Hematopoietic multipotent progenitor cell treated with erythropoietin and hydrocortisone succinate and interleukin-3 and kit ligand, for 15 days (in vitro differentiated cells): Measurements from ENCODE around the gene LEFTY1.

ENCODE experiments used
- DNase-seq: peaks from one replicate; pipeline ENCODE4 v3.0.0-alpha.2; 2015; ENCODE audit warnings: low spot score

The LEFTY1 gene

DNA sequence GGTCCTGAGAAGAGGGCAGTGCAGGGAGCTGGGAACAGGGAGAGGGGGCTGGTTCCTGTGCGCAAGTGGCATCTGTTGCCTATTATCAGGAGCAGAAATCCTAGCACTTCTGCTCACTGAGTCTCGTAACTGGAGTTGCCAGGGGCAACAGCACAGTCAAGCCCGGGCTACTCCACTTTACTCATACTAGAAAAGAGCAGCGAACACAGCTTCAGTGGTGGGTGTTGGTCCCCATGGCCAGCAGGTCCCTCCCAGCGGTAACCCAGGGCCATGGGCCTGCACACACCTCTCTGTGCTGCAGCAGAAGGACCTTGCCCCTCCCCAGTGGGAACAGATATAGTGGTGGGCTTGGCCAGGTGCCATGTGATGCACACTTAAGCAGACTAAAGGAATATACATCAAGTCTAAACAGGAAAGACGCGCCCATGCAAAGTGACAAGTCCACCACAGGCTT, 26.6 kb upstream of the LEFTY1 start:
- no peak for DNase-seq

DNA sequence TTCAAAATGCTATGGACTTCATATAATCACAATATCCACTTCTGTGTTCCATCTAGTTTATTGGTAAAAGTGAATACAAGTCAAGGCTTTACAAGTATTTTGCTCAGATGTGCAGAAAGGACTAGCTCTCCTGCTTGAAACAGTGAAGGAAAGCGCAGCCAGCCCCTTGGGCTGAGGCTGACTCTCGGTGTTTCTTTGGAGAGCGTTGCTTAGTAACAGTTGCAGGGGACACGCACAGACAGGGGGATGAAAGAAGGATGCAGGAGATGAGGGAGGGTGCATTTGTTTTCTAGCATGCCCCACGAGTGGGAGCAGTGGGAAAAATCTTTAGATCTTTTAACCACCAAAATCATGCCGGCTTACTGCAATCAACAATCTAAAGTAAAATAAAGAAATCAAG, 26.0 kb upstream of the LEFTY1 start:
- no peak for DNase-seq

DNA sequence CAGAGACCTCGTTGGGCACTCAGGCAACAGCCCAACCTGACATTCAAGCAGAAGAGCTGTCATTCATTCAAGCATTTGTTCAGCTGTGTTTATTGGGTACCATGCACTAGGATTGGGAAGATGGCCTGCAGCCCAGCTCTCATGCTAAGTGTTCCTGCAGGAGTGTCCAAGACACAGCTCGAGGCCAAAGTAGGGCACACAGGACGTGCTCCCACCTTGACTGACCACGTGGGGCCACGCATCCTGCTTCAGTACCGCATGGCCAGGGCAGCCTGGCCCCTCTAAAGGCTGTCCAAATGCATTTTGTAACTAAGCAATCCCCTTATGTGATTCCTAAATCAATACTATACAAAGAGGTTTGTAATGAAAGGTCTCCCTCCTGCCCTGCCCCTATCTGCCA, 25.4 kb upstream of the LEFTY1 start:
- DNase-seq, result no peak

DNA sequence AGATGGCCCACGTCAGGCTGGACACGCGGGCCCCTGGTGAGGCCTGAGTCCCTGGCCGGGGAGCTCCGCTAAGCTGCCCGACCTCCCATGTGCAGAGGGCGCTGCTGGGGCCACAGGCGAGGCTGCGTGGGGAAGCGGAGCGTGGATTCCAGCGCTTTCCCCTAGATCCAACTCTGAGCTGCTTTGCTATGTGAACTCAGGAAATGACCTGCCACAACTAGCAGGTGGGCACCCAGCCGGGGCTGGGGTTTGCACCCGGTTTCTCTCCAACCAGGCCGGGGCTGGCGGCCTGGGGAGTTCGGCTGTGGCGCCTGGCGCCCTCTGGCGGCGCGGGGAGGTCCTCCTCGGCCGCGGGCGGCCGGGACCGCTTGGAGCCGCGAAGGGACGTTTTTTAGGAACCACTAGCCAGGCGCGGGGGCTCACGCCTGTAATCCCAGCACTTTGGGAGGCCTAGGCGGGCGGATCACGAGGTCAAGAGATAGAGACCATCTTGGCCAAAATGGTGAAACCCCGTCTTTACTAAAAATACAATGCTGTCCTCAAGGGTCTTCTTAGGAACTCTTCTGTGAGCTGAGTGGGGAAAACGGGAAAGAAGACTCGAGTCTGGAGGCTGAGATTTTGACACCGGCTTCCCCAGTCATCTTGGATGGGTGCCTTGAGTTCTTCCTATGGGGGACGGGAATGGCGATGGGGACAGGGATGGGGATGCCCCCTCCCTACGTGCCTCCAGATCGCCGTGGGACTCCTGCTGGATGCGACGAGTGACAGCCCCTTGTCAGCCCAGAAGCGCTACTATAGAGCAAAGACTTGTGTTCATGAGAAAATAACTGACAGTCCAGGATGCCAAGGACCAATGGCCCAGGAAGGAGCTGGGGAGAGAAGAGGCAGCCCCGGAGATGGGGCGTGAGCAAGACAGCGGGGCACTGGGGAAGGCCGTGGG, 22.5 kb upstream of the LEFTY1 start:
- peak; percentile 73 for DNase-seq

DNA sequence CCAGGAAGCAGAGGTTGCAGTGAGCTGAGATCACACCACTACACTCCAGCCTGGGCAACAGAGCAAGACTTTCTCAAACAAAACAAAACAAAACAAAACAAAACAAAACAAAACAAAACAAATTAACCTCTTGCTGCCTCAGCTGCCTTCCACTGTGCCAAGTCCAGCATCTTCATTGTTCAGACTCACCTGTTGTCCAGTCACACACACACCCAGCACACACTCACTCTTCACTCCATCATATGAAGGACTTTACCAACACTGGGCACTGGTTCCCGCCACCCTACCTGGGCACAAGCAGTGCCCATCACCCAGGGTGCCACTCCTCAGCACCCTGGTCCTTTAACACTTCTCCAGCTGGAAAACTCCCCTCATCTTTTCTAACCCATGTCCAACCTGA, 20.5 kb upstream of the LEFTY1 start:
- no peak for DNase-seq

DNA sequence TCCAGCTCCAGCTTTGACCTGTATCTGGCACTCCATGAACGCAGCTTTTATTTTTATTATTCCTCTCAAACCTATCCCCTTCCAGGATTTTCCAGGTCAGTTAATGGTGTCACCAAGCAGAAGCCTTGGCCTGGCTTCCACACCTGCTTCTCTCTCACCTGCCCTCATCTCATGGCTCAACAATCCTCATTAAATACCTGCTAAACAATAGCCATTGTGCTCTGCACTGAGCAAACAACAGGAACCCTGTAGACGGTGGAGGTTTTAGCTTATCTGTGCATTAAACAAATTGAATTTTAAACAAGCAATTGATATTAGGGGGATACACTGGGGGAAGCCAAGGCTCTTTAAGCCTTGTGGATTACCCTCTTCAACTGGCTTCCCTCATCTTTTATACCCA, 19.8 kb upstream of the LEFTY1 start:
- no peak for DNase-seq

DNA sequence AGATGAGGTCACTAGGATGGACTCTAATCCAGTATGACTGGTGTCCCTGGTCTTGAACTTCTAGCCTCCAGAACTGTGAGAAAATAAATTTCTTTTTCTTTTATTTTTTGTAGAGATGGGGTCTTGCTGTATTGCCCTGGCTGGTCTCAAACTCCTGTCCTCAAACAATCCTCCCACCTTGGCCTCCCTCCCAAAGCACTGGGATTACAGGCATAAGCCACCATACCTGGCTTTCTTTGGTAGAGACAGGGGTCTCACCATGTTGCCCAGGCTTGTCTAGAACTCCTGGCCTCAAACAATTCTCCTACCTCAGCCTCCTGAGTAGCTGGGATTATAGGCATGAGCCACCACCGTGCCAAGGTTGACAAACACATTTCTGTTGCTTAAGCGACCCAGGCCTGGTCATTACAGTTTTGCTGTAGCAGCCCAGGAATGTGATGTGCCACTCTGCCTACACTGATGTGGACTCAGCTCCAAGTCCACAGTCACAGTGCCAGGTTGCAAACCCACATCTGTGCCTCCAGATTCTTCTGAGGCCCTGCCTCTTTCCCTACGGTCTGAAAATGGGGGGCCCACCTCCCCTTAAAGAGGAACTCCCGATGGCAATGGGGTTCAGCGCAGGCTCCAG, 19.2 kb upstream of the LEFTY1 start:
- DNase-seq, result no peak

DNA sequence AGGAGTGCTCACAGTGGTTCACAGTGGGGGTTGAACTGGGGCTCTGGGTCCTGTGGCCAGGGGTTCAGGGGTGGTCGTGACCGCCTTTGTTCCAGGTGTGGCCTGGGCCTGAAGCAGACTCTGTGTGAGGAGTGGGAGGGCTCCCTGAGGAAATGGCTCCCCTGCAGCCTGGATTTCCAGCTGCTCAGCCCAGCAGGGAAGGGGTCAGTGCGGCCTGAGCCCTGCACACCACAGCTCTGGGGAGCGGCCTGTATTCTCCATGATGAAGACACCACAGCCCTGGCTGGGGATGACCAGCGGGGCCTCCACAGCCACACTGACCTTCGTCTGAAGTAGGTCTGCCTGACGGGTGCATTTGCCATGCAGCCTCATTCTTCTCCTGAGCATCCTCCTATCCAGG, 18.4 kb upstream of the LEFTY1 start:
- no peak for DNase-seq

DNA sequence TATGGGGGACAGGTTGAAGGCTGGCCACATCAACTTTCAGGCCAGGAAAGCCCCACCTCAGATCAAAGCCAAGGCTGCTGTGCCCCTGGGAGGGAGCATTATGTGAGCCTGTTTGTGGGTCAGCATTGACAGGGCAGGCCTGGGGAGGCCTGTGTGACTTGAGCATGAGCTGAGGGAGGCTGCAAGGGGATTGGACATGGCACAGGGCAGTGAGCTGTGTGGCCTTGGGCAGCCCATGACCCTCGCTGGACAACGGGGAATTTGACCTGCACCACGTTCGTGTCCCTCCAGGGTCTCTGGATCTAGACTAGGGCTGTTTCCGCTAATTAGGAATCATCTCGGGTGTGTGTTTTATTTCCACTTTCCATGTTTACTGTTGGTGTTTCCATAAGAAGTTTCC, 17.5 kb upstream of the LEFTY1 start:
- no peak for DNase-seq

DNA sequence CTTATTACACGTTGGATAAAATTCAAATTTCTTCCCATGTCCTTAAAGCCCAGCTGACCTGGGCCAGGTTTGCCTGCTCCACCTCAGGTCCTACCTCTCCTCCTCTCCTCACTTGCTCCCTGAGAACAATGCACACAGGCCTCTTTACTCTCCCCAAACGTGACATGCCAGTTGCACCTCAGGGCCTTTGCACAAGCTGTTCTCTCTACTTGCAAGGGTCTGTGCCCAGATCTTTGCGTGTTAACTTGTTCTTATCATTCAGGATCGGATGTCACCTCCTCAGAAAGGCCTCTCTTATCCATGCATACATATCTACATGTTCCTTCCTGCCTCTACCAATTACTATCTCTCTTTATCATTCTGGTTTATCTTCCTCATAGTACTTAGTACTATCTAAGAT, 14.7 kb upstream of the LEFTY1 start:
- no peak for DNase-seq

DNA sequence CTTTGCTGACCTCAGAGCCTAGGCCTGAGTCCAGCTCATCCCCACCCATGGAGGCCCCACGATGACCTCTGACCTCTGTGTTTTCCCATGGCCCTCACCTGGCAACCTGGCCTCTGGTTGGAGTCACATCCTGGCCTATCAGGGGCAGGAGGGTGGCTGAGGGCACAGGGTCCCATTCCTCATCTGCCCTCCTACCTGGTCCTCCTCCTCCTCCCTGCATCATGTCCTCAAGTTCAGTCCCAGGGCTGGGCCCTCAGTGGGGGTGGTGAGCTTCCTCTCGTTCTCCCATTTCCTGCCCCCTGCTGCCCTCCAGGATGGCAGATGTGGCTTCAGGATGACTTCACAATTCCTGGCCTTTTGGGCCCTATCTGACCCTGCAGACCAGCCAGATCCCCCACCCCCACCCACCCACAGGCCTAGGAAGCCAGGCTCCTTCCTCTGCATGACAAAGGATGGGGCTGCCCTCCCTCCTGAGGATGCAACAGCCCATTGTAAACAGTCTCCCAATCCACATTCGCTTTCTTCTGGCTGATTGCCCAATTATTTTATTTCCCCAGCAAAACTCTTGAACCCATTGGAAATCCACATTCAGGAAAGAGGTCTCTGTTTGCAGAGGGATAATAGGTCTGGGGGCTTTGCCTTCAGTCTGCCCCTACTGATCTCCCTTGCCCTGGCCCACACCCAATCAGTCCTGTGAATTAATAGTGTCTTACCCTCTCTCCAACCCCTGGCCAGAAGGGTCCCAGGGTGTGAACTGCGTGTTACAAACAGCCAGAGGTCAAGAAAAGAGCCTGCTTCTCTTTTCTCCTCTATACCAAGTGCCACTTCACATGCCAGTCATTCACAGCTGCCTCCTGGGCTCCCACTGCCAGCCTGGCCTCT, 10.3 kb upstream of the LEFTY1 start:
- DNase-seq, result no peak

DNA sequence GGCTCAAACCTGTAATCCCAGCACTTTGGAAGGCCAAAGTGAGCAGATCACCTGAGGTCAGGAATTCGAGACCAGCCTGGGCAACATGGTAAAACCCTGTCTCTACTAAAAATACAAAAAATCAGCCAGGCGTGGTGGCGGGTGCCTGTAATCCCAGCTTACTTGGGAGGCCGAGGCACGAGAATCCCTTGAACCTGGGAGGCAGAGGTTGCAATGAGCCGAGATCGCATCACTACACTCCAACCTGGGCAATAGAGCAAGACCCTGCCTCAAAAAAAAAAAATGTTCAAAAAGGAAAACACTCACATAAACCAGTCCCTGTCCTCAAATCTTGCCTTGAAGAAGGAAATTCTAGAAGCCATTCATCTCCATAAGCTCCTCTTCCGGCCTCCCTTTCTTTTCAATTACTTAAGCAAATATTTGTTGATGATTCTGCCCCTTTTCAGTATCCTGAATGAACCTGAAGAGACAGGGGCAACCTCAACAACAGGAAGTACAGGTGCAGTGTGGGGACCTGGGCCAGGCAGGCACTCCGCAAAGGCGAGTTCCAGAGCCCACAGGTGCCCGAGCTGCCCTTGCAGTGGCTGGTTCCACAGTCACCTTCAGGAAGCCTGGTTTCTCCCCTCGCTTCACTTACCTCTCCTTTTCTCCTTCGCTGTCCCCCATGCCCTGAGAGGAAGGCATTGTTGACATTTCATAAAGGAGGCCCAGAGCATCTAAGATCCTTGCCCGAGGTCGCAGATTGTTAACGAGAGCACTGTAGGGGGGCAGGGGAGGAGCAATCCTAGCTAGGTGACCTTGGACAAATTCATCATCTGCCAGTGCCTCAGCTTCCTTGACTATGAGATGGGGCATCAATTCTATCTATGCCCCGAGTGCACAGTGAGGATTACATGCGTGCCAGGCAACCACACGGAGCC, 8.9 kb upstream of the LEFTY1 start:
- no peak for DNase-seq

DNA sequence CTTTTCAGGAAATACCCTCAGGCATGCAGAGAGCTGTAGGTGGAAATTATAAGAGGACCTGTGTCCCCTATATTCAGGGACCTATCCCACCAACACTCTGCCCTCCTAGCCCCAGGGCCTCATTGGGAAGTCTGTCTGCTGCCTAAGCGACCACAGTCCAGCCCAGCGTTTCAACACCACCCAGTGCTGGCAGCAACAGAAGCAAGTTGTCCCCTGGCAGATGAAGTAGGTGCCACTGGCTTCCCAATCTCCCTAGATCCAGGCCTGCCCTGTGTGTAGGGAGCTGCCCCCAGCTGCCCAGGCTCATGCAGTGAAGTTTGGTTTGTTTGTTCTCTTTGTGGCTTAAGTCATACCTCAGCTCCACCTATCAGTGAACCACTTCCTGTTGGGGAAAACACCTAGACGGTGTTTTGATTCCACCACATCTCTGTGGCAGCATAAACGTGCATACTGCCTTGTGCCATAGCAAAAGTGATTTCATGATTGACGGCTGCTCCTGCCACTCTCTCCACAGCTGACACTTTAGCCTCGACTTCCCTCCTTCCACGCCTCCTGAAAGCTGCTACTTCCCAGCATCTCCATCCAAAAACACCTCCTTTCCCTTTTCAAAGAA, 8.1 kb upstream of the LEFTY1 start:
- DNase-seq, result no peak

DNA sequence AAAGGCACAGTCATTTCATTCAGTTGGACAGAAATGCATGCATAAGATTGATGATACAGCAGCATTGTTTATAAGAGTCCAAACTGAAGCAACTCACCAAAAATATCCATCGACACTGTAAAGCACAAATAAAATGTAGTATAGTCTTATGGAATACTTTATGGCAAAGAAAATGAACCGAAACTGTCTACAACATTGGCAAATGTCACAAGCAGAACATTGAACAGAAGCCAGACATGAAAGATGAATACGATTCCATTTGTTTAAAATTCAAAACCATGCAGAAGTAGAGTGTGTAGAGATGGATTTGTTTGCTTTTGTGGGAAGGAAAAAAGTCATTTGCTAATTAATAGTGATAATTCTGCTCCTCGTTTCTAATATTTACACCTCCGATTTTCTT, 7.5 kb upstream of the LEFTY1 start:
- DNase-seq, result no peak

DNA sequence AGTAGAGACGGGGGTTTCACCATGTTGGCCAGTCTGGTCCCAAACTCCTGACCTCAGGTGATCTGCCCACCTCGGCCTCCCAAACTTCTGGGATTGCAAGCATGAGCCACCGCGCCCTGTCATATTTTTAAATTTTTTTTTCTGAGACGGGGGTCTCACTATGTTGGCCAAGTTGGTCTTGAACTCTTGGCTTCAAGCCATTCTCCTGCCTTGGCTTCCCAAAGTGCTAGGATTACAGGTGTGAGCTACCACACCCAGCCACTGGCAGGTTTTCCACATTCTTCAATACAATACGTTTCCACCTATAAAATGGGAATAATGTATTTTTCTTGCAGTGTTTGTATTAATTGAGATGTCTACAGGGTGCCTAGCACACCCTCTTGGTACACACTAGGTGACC, 3.4 kb upstream of the LEFTY1 start:
- no peak for DNase-seq

DNA sequence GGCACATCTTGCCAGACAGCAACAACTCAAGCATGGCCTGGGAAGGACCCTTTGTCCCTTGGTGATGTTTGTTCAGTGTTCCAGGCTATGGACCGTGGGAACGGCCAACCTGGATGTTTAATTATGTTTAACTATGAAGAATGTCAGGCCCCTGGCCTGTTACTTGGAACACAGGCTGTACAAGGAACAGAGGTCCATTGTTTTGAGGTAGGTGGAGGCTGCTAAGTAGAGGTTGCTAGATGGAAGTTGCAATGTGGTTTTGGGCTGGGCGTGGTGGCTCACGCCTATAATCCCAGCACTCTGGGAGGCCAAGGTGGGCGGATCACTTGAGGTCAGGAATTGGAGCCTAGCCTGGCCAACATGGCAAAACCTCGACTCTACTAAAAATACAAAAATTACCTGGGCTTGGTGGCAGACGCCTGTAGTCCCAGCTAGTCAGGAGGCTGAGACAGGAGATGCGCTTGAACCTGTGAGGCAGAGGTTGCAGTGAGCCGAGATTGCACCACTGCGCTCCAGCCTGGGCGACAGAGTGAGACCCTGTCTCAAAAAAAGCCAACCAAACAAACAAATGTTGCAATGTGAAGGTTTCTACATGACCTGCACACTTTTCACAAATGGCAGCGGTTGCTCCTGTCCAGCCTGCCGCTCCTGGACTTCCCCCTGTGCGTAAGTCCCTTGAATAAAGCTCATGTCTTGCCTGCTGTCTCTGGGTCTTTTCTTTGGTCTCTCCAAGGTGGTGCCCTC, 2.5 kb upstream of the LEFTY1 start:
- DNase-seq, result no peak

DNA sequence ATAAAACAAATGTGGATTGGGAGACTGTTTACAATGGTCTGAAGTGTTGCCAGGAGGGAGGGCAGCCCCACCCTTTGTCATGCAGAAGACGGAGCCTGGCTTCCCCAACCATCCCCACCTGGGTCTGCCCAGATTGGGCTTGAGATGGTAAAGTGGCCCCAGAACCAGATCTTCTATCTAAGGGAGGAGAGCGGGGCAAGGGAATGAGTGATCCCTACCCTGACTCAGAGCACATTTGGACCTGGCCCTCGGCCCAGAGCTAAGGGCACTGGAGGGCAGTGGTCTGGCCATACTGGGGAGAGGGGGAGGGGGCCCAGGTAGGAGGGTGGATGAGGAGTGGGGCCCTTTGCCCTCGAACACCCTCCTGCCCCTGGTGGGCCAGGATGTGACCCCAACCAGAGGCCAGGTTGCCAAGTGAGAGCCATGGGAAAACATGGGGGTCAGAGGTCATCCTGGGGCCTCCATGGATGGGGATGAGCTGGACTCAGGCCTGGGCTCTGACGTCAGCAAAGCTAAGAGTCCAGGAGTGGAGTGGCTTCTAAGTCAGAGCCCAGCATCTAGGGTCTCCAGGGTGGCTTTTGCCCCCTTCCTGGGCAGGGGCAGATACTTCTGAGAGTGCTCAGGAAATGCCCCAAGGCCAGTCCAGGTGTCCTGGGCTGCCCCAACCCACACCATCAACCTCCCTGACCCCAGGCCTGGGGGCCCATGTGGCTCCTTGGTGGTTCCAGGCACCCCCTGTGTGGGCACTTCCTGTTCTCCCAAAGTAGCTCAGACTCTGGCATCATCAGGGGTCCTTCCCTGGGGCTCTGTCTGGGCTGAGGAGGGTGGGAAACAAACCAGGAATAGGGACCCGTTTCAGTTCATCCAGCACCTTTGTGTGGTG, 1.6 kb upstream of the LEFTY1 start:
- no peak for DNase-seq

DNA sequence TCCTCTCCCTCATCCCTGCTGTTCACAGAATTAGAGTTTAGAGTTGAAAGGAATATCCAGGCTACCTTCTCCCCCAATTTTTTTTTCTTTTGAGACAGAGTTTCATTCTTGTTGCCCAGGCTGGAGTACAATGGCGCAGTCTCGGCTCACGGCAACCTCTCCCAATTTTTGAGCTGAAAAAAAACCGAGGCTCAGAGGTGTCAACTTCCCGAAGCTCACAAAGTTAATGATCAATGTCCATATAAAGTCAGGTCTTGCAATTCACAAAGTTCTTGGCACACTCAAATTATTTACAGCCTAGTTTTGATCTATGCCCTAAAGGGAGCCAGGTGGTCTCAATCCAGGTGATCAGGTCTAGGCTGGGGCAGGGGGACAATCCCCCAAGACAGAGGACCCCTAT, 797 bp upstream of the LEFTY1 start:
- DNase-seq, result no peak

DNA sequence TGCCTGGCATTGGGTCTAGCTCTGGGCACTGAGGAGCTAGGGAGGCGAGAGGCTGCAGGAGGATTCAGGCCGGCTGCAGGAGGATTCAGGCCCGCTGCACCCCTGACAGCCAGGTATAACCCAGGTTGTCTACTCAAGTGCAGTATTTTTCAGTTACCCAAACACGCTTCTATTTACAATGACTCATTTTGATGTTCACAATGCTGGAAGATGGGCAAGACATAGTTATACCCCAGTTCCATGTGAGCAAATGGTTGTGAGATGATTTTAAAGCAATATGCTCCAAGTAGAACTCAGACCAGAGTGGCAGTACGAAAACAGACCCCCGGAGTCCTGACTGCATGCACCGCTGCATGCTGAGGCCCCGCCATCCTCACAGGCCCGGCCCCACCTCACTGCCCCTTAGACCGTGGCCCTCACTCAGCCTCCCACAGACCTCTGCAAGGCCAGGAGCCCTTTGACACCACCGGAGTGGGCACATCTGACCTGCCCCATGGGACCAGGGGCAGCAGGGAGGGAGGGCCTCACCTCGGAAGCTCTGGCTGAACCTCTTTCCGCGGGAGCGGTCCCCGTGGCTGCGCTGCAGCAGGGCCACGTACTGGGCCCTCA, 553 bp downstream of the LEFTY1 start:
- no peak for DNase-seq
